NK-92 (cell line): ENCODE data around the gene SMIM8.

ENCODE experiments used
- DNase-seq: peaks from one replicate; lab custom pipeline; 2025; ENCODE audit not compliant: unreplicated experiment; lab: John Stamatoyannopoulos, UW

Gene SMIM8

GRCh38 chr6:87333591-87334181 is 11.3 kb downstream of the SMIM8 start:
- no peak for DNase-seq

DNA sequence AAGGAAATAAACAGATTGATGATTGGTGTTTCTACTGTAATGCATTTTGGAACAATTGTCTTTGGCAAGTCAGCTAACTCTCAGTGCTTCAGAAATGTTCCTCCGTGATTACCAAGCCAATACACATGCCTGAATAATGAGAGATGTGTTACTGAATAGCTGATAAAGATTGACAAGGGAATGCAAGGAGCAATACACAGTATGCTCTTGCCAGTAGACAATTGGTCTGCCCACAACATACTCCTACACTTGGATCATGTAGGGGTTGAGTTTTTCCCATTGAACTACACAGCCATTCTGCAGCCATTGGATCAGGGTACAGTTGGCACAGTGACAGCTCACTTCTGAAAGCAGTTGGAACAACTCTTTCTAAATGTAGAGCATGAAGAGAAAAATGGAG is 12.3 kb downstream of the SMIM8 start:
- no peak for DNase-seq

DNA sequence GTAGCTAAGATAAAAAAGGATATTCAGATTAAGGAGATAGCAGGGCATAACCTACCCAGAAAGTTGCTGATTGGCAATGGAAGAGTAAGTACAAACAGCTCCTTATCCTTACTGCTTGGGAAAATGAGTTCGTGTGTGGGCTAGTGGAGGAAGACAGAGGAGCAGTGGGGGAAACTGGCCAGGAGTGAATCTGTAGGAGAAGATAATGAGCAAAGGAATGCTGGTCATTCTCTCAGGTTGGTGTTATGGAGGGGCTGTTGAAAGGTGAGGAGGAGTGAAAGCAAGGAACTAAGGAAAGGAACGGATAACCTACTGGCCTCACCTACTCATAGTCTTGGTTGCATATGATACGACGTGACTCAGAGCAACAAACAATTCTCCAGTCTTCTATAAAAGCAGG is 14.0 kb downstream of the SMIM8 start:
- DNase-seq, result no peak

- no peak for DNase-seq
Measured at GRCh38 chr6:87340230-87340629, 17.8 kb downstream of the SMIM8 start.

- DNase-seq, result no peak
Measured at GRCh38 chr6:87341158-87341557, 18.8 kb downstream of the SMIM8 start.

GRCh38 chr6:87341899-87342298 is 19.5 kb downstream of the SMIM8 start:
- no peak for DNase-seq

GRCh38 chr6:87342829-87343228 is 20.4 kb downstream of the SMIM8 start:
- no peak for DNase-seq

DNA sequence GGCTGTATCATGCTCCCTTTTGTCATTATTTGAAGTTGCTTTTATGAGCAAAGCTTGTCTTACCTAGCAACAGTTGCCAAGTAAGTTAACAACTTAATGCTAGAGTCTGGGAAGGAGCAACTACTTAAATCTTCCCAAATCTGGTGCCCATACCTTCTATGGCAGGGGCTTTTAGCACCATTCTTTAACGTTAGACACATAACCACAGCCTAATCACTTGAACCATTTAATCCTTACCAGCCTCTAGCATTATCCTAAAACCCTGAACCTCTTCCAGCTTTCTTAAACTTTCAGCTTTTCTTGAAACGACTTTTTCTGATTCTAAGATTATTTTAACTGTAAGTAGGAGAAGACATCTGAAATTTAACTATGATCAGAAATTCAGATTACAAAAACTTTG is 22.3 kb downstream of the SMIM8 start, which contains the start of gene C6orf163:
Gene C6orf163, plus strand, starts transcription at position 83 of the 400 bp plus-strand sequence. Its CDS starts 287 bp downstream, at position 370.
- no peak for DNase-seq

DNA sequence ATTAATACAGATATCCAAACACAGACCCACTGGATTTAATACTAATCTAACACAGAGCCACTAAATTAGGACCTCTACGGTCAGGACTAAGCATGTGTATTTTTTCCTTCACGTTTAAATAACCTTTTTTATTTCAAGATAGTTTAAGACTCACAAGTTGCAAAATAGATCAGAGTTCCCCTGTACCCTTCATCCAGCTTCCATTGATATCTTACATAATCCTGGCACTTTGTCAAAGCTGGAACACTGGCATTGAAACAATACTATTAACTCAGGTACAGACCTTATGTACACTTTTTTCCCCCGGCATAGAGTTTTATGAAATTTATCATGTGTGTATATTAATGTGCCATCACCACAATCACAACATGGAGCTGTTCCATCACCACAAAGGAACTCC is 24.3 kb downstream of the SMIM8 start:
- no peak for DNase-seq

DNA sequence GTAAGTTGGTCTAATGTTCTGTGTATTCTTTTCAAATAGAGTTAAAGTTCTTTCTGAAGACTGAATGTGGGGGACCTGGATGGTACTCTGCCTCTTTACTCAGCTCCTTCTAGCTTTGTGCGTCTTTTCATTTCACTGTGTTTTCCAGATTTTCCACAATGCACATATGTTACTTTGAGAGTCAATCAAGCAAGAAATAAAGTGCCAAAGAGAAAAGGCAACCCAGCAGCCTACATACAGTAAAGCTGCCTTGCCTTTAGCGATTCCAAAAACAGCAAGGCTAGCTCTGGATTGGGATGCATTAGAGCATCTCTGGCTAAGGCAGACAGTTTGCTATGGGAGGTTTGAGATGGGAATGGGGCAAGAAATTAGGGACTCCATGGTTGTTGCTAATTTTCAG is 27.5 kb downstream of the SMIM8 start:
- DNase-seq, result no peak

- DNase-seq, result no peak
Measured at GRCh38 chr6:87350516-87350915, 28.1 kb downstream of the SMIM8 start.

DNA sequence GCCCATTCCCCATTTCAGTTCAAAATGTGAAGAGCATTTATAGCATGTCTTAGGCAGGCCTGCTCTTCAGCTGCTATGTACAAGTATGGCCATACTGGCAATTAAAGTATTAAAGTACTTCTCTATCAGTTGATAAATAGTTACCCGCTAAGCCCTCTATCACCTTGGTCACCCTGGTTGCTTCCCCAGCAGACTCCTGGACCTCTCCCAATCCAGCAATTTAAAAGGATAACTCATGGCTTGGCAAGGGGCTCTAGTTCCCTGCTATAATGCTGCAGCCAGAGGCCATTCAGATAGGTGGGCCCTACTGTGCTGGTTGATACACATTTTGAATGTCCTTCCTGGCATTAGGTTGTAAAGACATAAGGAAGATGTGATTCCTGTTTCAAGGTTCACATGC is 29.2 kb downstream of the SMIM8 start:
- DNase-seq, result no peak

GRCh38 chr6:87356181-87356580 is 33.8 kb downstream of the SMIM8 start:
- no peak for DNase-seq

DNA sequence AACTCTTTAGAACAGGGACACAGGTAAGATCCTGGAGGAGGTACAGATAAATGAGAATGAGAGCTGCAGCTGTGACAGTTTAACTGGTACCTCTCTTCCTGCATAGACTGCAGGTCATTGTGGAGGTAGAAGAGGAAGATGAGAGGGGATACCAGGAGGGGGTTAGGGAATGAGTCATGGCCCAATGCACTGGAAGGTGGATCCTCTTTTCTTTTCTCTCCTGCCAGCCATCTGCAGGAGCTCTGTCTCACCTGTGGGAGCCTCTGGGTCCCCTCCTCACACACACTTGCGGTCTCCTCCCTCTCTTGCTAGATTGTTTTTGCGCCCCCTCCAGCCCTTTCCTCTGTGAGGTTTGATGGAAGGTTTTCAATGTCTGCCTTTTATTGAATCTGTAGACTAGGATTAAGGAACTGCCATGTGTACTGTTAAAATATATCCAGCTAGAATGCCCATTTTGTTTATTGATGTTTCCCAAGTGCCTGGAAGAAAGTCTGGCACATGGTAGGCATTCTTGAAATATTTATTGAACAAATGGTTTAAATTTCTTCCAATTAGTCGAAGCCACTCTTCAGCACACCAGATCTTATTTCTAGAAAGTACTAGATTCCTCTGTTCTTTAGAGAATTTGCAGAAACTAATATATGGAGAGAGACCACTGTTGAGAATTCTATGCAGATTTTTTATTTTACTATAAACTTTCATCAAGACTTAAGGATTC is 35.2 kb downstream of the SMIM8 start:
- DNase-seq, result no peak

GRCh38 chr6:87364602-87365252 is 42.3 kb downstream of the SMIM8 start:
- DNase-seq, result no peak

- DNase-seq, result no peak
Measured at GRCh38 chr6:87366072-87366827, 43.9 kb downstream of the SMIM8 start.

- DNase-seq, result no peak
Measured at GRCh38 chr6:87366899-87367298, 44.5 kb downstream of the SMIM8 start.

- no peak for DNase-seq
Measured at GRCh38 chr6:87373377-87373776, 51.0 kb downstream of the SMIM8 start.

DNA sequence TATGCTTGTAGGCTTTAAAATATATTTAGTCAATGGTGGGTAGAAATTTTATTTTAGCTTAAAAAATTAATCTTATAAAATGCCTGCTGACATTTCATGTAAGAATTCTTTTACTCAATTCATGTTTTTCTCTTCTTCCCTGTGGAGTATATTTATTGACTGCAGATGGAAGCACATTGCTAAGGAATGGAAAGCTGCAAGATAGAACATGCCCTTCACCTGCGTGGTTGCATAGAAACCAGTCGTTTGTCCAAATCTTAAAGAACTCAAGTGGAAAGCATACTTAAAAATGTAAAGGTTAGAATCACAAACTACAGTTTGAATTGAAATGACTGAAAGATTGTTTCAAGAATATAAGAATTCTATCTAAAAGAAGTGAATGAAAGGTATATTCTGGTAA is 52.9 kb downstream of the SMIM8 start:
- no peak for DNase-seq

DNA sequence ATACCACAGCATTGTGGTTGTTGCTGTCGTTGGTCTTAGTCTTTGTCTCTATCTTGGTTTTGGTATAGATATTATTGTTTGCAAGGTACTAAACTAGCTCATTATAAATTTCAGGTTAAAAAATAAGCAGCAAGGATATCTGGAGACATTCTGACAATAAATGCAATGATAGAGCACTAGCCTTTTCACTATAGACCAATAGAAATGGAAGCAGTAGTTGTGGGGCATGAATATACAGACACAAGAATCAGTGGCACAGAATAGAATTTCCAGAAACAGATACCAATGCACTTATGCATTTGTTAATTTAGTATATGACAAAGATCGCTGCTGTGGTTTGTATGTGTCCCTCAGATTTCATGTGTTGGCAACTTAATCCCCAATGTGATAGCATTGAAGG is 54.3 kb downstream of the SMIM8 start:
- DNase-seq, result no peak

DNA sequence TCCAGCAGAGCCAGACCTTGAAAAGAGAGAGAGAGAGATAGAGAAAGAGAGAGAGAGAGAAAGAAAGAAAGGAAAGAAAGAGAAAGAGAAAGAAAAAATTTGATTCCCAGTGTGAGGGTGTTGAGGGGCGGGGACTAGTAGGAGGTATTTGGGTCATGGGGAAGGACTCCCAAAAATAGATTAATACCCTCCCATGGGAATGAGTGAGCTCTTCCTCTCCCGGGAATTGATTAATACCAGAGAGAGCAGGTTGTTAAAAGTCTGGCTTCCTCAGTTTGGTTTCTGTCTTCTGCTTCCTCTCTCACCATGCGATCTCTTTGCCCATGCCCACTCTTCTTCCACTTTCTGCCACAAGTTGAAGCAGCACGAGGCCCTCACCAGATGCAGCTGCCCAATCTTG is 56.6 kb downstream of the SMIM8 start:
- DNase-seq, result no peak

DNA sequence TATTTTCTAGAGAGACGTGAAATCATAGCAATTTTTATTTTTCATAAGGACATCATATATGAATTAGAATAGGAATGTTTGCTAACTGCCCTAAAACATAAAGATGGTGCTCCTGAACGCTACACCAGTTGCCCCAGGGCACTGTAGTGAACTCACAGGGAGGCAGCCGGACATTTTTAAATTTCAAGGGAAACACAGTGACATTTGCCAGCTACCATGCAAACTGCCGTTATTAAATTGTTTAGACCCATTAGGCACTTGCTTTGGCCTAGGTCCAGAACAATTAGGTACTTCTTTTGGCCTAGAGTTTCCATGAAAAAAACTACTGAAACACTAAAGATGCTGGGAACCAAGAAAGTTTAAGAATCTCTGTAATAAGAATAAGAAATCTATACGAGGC is 60.5 kb downstream of the SMIM8 start:
- DNase-seq, result no peak
